CD4-positive, alpha-beta T cell (primary cell): ENCODE measurements around the gene RBMS1. TPM values are rescaled to one million over a fixed set of nuclear protein-coding genes. Genes with fewer than 3 reads are reported as not detected.

Source experiments
- ATAC-seq: fragments of 200-7000 bp; cut with Tn5 transposase; one replicate; pipeline ENCODE4 v1.10.0; 2022; ENCODE audit warnings: mild to moderate bottlenecking; ENCODE audit not compliant: poor library complexity
- CTCF ChIA-PET: fragments of 350-600 bp; sonication (Branson Sonifier 250); formaldehyde crosslinking; loops from one replicate; lab custom pipeline; 2021; ENCODE audit warnings: antibody characterized with exemption, inconsistent platforms; lab: Charles Lee
- POLR2A ChIA-PET: fragments of 350-600 bp; sonication (Branson Sonifier 250); formaldehyde crosslinking; loops from one replicate; lab custom pipeline; 2021; ENCODE audit warnings: antibody characterized with exemption, inconsistent platforms; lab: Charles Lee
- DNase-seq, 14 experiments: peaks; one replicate each; pipeline ENCODE4 v3.0.0-alpha.2; 2013 to 2020; ENCODE audit warnings: mixed read lengths in 2 of 14
- H3K27ac ChIP-seq, 2 donors: one replicate each; pipeline versions ENCODE4 v1.5.1 to v1.7.0; 2013; ENCODE audit warnings: low read length in 2 of 2, low read depth in 1 of 2, mild to moderate bottlenecking in 1 of 2
- H3K27me3 ChIP-seq, 2 experiments: 1 replicate in 1 of 2; 2 replicates in 1 of 2; pipeline versions ENCODE4 v1.6.1 to v1.7.0; 2013; ENCODE audit warnings: low read length in 2 of 2, control low read depth in 1 of 2, mild to moderate bottlenecking in 1 of 2, moderate library complexity in 1 of 2; ENCODE audit not compliant: insufficient read depth in 2 of 2, control insufficient read depth in 1 of 2
- H3K36me3 ChIP-seq: one replicate; pipeline ENCODE4 v1.6.1; 2013; ENCODE audit warnings: low read length, control low read depth; ENCODE audit not compliant: insufficient read depth
- H3K4me1 ChIP-seq: one replicate; pipeline ENCODE4 v1.6.1; 2013; ENCODE audit warnings: low read length, control low read depth; ENCODE audit not compliant: insufficient read depth
- H3K4me3 ChIP-seq: one replicate; pipeline ENCODE4 v1.5.1; 2013; ENCODE audit warnings: mild to moderate bottlenecking, low read length, moderate library complexity
- H3K9me3 ChIP-seq, 2 experiments: 1 replicate in 1 of 2; 2 replicates in 1 of 2; pipeline versions ENCODE4 v1.6.1 to v1.7.0; 2013; ENCODE audit warnings: low read length in 2 of 2, mild to moderate bottlenecking in 2 of 2, control low read depth in 1 of 2, moderate library complexity in 1 of 2; ENCODE audit not compliant: control insufficient read depth in 1 of 2, insufficient read depth in 1 of 2
- H3K27ac Mint-ChIP-seq: one replicate; pipeline ENCODE4 v1.8.0; 2020; ENCODE audit warnings: mixed read lengths
- H3K27me3 Mint-ChIP-seq: one replicate; pipeline ENCODE4 v1.8.0; 2021; ENCODE audit warnings: mixed read lengths
- H3K36me3 Mint-ChIP-seq: one replicate; pipeline ENCODE4 v1.8.0; 2021; ENCODE audit warnings: low read depth, mixed read lengths
- H3K4me1 Mint-ChIP-seq: one replicate; pipeline ENCODE4 v1.8.0; 2021; ENCODE audit warnings: low read depth, mixed read lengths
- H3K4me3 Mint-ChIP-seq: one replicate; pipeline ENCODE4 v1.8.0; 2020; ENCODE audit warnings: mild to moderate bottlenecking, mixed read lengths
- H3K9me3 Mint-ChIP-seq: one replicate; pipeline ENCODE4 v1.8.0; 2020; ENCODE audit warnings: mixed read lengths
- CTCF ChIP-seq: fragments of 200-600 bp; IDR thresholded peaks from one replicate; pipeline ENCODE4 v1.8.0; 2022; ENCODE audit warnings: antibody characterized with exemption, mild to moderate bottlenecking
- intact Hi-C, 2 experiments: fragments of 100-400 bp; cut with DNase I in 1 of 2; cut with micrococcal nuclease in 1 of 2; formaldehyde crosslinking; loops; one replicate each; pipeline versions ENCODE4 v1.15.1 to v1.9.0; 2023 to 2025; cut with DNase I, micrococcal nuclease
- total RNA-seq, 174 experiments: library from RNA in 2 of 174; stranded (reverse) in 2 of 174; gene quantifications; one replicate each; pipeline ENCODE4 v1.2.3 and lab custom pipeline; 2021 to 2026

The RBMS1 gene
- total RNA-seq, 2 experiments from 2014 or later: 88.6 to 90.3 TPM

GRCh38 chr2:160486341-160486740 lies 7.3 kb downstream of the RBMS1 start:
- Histone ChIP-seq H3K4me1 (peaks cover 28% of the 10 kb centered on the region), H3K36me3 (no peaks in the 10 kb centered on the region), H3K27ac (peak overlapping the region in 1 of 2 donors; percentile 45), H3K4me3 (no peak overlapping the region), H3K9me3 (peaks cover 0 to 3% of the 10 kb centered on the region in 2 experiments), H3K27me3 (no peaks in the 10 kb centered on the region)
- Mint-ChIP-seq H3K36me3 (no peaks in the 10 kb centered on the region), H3K27ac (peak overlapping the region; percentile 96), H3K4me1 (peaks cover 90% of the 10 kb centered on the region), H3K4me3 (peak overlapping the region; percentile 30), H3K9me3 (no peaks in the 10 kb centered on the region), H3K27me3 (no peaks in the 10 kb centered on the region)
- POLR2A ChIA-PET: interaction anchor here (1.3 to 1.9 kb wide), 2 partner anchors 58 to 82 kb away, joined by 3 to 13 read pairs; no protein-coding TSS in a partner anchor
- ATAC-seq: no peak
- no peak for DNase-seq
- no peak for TF ChIP-seq CTCF
- CTCF ChIA-PET: no interaction called here
- intact Hi-C loops: no loop called here

GRCh38 chr2:160484859-160485520 lies 8.6 kb downstream of the RBMS1 start:
- ChIA-PET CTCF (interaction anchor here (0.7 to 1.2 kb wide), 2 partner anchors 10 to 56 kb away, joined by 3 to 4 read pairs; no protein-coding TSS in a partner anchor), POLR2A (interaction anchor here (0.8 to 3.8 kb wide), 7 partner anchors 8 to 78 kb away, joined by 3 to 14 read pairs (median 4); partner anchors contain the start of gene RBMS1)
- Mint-ChIP-seq H3K4me1 (peaks cover 90% of the 10 kb centered on the region), H3K36me3 (no peaks in the 10 kb centered on the region), H3K27ac (peak overlapping the region; percentile 96), H3K4me3 (peak overlapping the region; percentile 80), H3K9me3 (no peaks in the 10 kb centered on the region), H3K27me3 (no peaks in the 10 kb centered on the region)
- peaks cover 0 to 3% of the 10 kb centered on the region in 2 experiments for H3K9me3 ChIP-seq
- H3K36me3 ChIP-seq: no peaks in the 10 kb centered on the region
- DNase-seq (peak in 4 of 14 experiments; percentile 28 to 58 (median 54)), ATAC-seq (peak; percentile 25)
- H3K4me3 ChIP-seq: peak overlapping the region; percentile 27
- H3K27ac ChIP-seq: peak overlapping the region in 1 of 2 donors; percentile 56
- TF ChIP-seq CTCF: no peak
- no peaks in the 10 kb centered on the region for H3K27me3 ChIP-seq
- peaks cover 34% of the 10 kb centered on the region for H3K4me1 ChIP-seq
- intact Hi-C loops: loop anchor here in 1 of 2 experiments (5.0 kb wide), 1 partner anchor 167 kb away; no protein-coding TSS in a partner anchor

- ATAC-seq (peak; percentile 94), DNase-seq (peak in 9 of 14 experiments; percentile 4 to 87 (median 35))
- no peak for TF ChIP-seq CTCF
- Histone ChIP-seq H3K27ac (peak overlapping the region; percentile 39 to 55), H3K36me3 (no peaks in the 10 kb centered on the region), H3K9me3 (peaks cover 0 to 3% of the 10 kb centered on the region in 2 experiments), H3K4me1 (peaks cover 41% of the 10 kb centered on the region), H3K27me3 (no peaks in the 10 kb centered on the region), H3K4me3 (no peak overlapping the region)
- H3K27me3 Mint-ChIP-seq: no peaks in the 10 kb centered on the region
- peak overlapping the region; percentile 68 for H3K4me3 Mint-ChIP-seq
- peaks cover 90% of the 10 kb centered on the region for H3K4me1 Mint-ChIP-seq
- ChIA-PET CTCF (interaction anchor here (1.1 to 1.4 kb wide), 2 partner anchors 33 to 46 kb away, joined by 3 read pairs; no protein-coding TSS in a partner anchor), POLR2A (interaction anchor here (0.6 to 3.8 kb wide), 5 partner anchors 9 to 54 kb away, joined by 3 to 14 read pairs (median 4); no protein-coding TSS in a partner anchor)
- peak overlapping the region; percentile 85 for H3K27ac Mint-ChIP-seq
- no peaks in the 10 kb centered on the region for H3K9me3 Mint-ChIP-seq
- intact Hi-C loops: loop anchor here in 1 of 2 experiments (1.0 to 5.0 kb wide), 3 partner anchors 8 to 170 kb away; no protein-coding TSS in a partner anchor
- H3K36me3 Mint-ChIP-seq: no peaks in the 10 kb centered on the region
These were observed 10.9 kb downstream of the RBMS1 start for GRCh38 chr2:160482673-160483072.
